HL-60/S4 (cell line): ENCODE results near the gene EFCAB12.

ENCODE experiments used
- in situ Hi-C: fragments of 300-500 bp; cut with MboI; formaldehyde crosslinking; loops from 2 replicates; pipeline ENCODE4 v1.14.3; 2022; ENCODE audit warnings: low sequenced_read_pairs

Gene EFCAB12

GRCh38 chr3:129428376-129429079 lies at the start of gene EFCAB12:
TSS of gene EFCAB12 (minus strand) at chr3:129428636. CDS start at chr3:129428488, 148 bp downstream.
- in situ Hi-C loops = no loop called here

DNA sequence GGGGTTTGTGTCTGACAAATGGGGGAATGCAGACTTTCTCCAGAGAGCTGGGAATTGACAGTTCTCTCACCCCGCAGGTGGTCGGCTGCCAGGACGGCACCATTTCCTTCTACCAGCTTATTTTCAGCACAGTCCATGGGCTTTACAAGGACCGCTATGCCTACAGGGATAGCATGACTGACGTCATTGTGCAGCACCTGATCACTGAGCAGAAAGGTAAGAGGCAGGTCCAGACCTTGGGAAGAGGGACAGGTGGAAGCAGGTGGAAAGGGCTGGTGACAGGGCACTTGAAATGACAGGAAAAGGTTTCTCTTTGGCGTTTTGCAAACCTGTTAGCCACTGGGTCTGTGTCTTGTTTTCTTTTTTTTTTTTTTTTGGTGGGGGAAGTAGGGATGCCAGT lies 48.1 kb upstream of the EFCAB12 start:
- in situ Hi-C loops = loop anchor here (25.0 kb wide), 1 partner anchor 461 kb away; no protein-coding TSS in a partner anchor

DNA sequence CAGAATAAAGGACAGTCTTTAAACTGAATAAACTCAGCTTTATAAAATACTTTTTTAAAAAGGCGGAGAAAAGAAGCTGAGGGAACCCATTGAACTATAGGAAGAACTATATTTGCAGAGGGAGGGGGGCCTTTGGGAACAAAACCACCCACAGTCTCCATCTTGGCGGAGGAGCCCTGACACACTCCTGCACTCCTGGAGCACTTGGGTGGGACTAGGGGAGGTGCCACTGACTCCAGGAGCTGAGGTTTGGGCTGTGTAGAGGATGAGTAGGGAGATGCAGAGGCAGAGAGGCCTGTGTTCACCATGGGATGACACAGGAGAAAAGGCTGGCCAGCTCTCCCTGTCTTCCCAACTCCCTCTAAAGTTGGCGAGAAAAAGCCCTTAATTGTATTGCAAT lies 47.4 kb upstream of the EFCAB12 start:
- in situ Hi-C loops = loop anchor here (25.0 kb wide), 1 partner anchor 461 kb away; no protein-coding TSS in a partner anchor

GRCh38 chr3:129474984-129475804 lies 46.8 kb upstream of the EFCAB12 start:
- in situ Hi-C loops = loop anchor here (25.0 kb wide), 1 partner anchor 462 kb away; no protein-coding TSS in a partner anchor

DNA sequence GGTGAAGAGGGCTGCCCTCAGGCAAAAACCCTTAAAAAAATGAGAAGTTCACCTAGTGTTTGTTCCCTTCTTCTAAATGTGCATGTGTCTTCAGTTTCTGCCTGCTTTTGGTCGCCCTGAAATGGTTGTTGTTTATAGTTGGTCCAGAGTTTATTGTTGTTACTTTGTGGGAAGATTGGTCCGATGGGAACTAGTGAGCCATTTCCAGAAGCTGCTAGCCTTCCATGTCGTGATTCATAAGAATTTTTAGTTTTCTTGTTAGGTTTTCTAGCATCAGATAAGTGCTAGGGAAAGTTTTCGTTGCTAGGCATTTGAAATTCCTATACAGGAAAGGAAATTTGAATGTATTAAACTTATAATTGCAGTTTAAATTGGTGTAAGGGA lies 45.3 kb upstream of the EFCAB12 start:
- in situ Hi-C loops = no loop called here

GRCh38 chr3:129473067-129473768 lies 44.8 kb upstream of the EFCAB12 start:
- in situ Hi-C loops = no loop called here

DNA sequence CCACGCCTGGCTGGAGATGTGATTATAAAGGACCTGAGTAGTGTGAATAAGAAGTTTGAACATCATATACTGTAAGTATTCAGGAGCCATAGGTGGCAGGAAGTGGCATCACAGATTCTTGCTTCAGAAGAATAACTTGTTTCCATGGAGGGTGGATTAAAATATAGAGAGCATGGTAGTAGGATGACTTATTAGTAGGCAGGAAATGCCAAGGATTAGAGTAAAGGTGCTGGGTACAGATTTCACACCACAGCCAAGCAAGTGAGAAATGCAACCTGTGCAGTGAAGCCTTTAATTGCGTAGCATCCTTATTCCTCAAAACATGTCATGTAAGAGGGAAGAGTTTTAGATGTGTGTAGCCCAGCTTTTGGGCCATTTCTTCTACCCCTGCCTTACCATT lies 42.4 kb upstream of the EFCAB12 start:
- in situ Hi-C loops = no loop called here

DNA sequence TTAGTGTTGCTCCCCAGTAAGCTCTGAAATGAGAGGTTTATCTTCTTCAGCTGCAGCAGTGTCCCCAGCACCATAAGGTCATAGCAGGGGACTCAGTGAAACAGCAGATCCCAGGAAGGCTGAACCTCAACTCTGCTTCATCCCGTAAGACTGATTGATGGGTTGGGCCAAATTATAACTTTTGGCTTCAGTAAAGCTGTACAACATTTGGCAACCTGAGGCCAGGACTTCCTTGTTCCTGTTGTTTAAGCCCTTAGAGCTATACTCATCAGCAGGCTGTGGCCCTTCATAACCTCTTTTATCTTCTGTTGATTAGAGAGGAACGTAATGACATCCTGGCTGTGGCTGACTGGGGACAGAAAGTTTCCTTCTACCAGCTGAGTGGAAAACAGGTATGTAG lies 40.6 kb upstream of the EFCAB12 start:
- in situ Hi-C loops = no loop called here

GRCh38 chr3:129467932-129468331 lies 39.5 kb upstream of the EFCAB12 start:
- in situ Hi-C loops = no loop called here

GRCh38 chr3:129463716-129464115 lies 35.3 kb upstream of the EFCAB12 start:
- in situ Hi-C loops = no loop called here

- in situ Hi-C loops = no loop called here
Measured at GRCh38 chr3:129463094-129463493, 34.7 kb upstream of the EFCAB12 start.

DNA sequence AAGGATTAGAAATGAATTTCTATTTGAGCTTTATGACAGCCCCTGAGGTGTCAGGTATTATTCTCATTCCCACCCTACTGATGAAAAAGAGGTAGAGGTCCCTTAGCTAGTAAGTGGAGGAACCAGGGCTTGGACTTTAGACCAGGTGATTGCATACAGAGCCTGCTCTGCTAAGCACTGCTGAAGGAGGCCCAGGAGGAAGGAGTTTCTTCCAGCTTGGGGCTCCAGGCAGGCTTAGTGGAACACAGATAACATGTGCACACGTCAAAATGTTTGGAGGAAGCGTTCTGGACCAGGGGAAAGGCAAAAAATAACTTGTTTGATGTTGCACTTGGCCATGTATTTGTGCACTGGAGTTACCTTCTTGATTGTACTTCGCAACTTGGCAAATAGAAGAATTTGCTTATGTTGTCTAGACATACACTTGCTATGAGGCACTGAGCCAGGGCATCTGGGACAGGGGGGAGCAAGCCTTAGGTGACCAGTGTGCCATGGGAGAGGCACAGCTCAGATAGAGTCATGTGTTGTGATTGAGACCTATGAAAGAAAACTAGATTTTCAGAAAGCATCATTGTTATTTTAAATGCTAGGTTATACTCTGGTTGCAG lies 34.0 kb upstream of the EFCAB12 start:
- in situ Hi-C loops = no loop called here

GRCh38 chr3:129461461-129462146 lies 33.2 kb upstream of the EFCAB12 start:
- in situ Hi-C loops = no loop called here

DNA sequence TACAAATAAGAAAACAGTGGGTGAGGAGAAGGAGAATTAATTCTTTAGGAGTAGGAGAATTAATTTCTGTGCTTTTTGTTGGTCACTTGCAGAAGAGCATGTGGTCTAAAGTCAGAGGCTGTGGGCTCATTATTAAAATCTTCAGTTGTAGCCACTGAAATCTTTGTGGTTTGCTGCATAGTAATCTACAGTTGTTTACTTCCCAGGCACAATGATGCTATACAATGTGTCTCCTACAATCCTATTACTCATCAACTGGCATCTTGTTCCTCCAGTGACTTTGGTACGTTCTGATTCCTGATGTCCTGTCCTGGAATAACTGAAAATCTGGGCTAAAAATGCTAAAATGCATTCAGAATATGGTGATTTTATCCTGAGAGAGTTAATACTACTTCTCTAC lies 32.6 kb upstream of the EFCAB12 start:
- in situ Hi-C loops = no loop called here

DNA sequence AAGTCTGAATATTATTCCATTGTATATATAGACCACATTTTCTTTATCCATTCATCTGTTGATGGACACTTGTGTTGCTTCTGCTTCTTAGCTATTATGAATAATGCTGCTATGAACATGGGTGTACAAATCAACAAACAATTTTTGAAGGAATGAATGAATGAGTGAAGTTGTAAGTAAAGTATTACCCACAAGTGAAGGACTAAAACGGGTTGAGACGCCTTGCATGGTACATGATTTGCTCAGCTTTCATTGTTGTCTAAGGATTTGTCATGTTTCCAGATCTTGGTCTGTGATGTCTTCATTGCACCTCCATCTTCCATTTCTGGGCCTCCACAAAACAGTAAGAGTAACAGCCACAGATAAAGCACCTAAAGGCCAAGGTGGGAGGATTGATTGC lies 32.1 kb upstream of the EFCAB12 start:
- in situ Hi-C loops = no loop called here

DNA sequence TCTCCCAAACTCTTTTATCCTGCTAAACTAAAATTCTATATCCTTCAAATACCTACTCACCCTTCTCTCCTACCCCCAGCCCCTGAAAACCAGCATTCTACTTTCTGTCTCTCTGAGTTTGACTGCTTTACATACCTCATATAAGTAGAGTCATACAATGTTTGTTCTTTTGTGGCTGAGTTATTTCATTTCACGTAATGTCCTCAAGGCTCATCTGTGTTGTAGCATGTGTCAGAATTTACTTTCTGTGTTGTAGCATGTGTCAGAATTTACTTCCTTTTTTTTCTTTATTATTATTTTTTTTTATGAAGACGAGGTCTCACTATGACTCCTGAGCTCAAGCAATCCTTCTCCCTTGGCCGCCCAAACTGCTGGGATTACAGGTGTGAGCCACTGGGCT lies 31.7 kb upstream of the EFCAB12 start:
- in situ Hi-C loops = no loop called here

DNA sequence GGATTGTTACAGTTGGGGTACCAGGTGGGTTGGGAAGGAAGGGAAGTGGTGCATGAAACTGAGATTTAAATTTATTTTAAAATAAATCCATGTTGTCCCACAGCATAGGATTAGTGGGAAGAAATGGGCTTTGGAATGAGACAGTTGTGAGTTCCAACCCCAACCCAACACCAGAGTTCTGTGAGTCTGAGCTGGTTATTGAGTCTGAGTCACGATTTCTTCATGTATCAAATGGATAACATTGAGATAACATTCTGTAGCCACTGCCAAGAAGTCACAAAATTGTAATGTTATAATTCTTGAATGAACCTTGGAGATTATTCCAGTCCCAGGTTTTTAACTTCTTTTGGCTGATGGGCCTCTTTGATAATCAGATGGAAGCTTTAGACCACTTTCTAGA lies 25.3 kb upstream of the EFCAB12 start:
- in situ Hi-C loops = no loop called here

DNA sequence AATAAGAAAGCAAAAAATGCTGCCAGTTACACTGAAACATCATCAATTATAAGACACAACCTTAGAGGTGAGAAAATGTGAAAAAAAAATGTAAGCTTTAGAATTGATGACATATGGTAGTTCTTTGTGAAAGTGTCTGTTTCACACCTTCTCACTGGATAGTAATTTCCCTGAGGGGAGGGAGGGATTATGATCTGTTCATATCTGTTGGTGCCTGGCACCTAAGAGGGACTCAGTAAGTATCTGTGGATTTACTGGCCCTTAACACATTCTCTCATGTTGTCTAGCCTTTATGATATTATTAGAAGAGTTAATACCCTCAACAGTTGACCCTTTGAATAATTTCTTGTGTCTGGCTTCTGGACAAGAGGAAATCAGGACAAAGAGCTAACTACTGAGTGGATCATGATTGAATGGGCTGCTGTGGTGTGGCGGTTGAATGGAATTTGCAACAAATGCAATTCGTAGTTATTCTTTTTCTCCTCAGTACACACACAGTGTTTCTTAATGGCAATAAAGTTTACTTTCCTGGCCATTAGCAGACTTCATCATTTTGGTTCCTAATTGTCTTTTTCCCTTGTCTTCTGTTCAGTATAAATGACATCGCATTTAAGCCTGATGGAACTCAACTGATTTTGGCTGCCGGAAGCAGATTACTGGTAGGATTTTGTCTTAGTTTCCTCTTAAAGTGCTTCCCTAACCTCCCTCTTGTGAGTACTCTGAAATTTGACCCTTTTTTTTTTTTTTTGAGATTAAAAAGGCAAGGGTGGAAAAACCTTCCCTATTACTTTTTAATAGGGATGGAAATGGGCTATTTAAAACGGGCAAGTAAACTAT lies 21.1 kb upstream of the EFCAB12 start:
- in situ Hi-C loops = no loop called here

DNA sequence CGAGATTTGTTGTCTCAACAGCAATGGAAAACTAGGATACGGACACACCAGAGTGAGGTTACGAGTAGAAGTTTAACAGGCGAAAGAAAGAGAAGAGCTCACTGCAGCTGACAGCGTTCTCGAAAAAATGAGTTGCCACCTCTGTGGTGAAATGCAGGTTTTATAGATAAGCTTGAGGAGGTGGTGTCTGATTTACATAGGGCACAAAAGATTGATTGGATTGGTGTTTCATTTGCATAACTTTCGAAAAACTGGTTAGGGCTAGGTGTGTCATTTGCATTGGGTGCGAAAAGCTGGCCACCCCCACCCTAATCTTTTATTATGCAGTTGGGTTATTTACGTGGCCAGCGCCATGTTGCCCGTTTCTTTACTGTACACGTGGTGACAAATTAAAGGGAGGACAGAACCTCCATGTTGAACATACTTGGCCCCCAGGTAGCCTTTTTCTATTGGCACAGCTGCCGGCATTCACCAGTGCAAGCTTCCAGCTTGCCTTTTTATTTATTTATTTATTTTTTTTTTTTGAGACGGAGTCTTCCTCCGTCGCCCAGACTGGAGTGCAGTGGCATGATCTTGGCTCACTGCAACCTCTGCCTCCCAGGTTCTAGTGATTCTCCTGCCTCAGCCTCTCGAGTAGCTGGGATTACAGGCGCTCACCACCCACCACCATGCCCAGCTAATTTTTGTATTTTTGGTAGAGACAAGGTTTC lies 19.9 kb upstream of the EFCAB12 start:
- in situ Hi-C loops = no loop called here
